Measurements from ENCODE around the gene ATXN1. TPM values are rescaled to one million over a fixed set of nuclear protein-coding genes. Genes with fewer than 3 reads are reported as not detected.

The ATXN1 gene
- total RNA-seq, 1 experiment from 2014 or later, result 19.7 TPM

GRCh38 chr6:16698997-16699868 lies 62.0 kb downstream of the ATXN1 start:
- H3K4me1 Mint-ChIP-seq (ENCODE audit: low read depth, unreplicated experiment), result no peaks in the 10 kb centered on the region
- H3K36me3 Mint-ChIP-seq (ENCODE audit: insufficient read depth, unreplicated experiment), result no peaks in the 10 kb centered on the region
- no peak overlapping the region for H3K27ac Mint-ChIP-seq (ENCODE audit: unreplicated experiment)
- H3K27me3 Mint-ChIP-seq (ENCODE audit: unreplicated experiment), result no peaks in the 10 kb centered on the region
- no peak for DNase-seq
- no peak overlapping the region for H3K4me3 Mint-ChIP-seq (ENCODE audit: low read depth, unreplicated experiment)
- TF ChIP-seq, protein P1, sequence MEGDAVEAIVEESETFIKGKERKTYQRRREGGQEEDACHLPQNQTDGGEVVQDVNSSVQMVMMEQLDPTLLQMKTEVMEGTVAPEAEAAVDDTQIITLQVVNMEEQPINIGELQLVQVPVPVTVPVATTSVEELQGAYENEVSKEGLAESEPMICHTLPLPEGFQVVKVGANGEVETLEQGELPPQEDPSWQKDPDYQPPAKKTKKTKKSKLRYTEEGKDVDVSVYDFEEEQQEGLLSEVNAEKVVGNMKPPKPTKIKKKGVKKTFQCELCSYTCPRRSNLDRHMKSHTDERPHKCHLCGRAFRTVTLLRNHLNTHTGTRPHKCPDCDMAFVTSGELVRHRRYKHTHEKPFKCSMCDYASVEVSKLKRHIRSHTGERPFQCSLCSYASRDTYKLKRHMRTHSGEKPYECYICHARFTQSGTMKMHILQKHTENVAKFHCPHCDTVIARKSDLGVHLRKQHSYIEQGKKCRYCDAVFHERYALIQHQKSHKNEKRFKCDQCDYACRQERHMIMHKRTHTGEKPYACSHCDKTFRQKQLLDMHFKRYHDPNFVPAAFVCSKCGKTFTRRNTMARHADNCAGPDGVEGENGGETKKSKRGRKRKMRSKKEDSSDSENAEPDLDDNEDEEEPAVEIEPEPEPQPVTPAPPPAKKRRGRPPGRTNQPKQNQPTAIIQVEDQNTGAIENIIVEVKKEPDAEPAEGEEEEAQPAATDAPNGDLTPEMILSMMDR (IDR thresholded peaks at IDR 0.05; ENCODE audit: unreplicated experiment), result no peak
- BruUV-seq (replicated peaks), result no TSS peak
- intact Hi-C loops (cut with micrococcal nuclease; ENCODE audit: unreplicated experiment), result no loop called here
- CTCF ChIA-PET, result no interaction called here
- H3K9me3 Mint-ChIP-seq (ENCODE audit: low read depth, unreplicated experiment), result no peaks in the 10 kb centered on the region

- no peak overlapping the region for H3K4me3 Mint-ChIP-seq (ENCODE audit: low read depth, unreplicated experiment)
- intact Hi-C loops (cut with micrococcal nuclease; ENCODE audit: unreplicated experiment), result no loop called here
- no peaks in the 10 kb centered on the region for H3K4me1 Mint-ChIP-seq (ENCODE audit: low read depth, unreplicated experiment)
- H3K9me3 Mint-ChIP-seq (ENCODE audit: low read depth, unreplicated experiment), result no peaks in the 10 kb centered on the region
- CTCF ChIA-PET, result no interaction called here
- H3K36me3 Mint-ChIP-seq (ENCODE audit: insufficient read depth, unreplicated experiment), result no peaks in the 10 kb centered on the region
- BruUV-seq (replicated peaks), result no TSS peak
- TF ChIP-seq, protein P1 (IDR thresholded peaks at IDR 0.05; ENCODE audit: unreplicated experiment), result no peak
- no peak for DNase-seq
- no peak overlapping the region for H3K27ac Mint-ChIP-seq (ENCODE audit: unreplicated experiment)
- no peaks in the 10 kb centered on the region for H3K27me3 Mint-ChIP-seq (ENCODE audit: unreplicated experiment)
Observed at GRCh38 chr6:16698162-16698533, 63.1 kb downstream of the ATXN1 start.

GRCh38 chr6:16697437-16698161 lies 63.7 kb downstream of the ATXN1 start:
- TF ChIP-seq, protein P1 (IDR thresholded peaks at IDR 0.05; ENCODE audit: unreplicated experiment), result no peak
- CTCF ChIA-PET, result no interaction called here
- Mint-ChIP-seq H3K36me3 (ENCODE audit: insufficient read depth, unreplicated experiment) (no peaks in the 10 kb centered on the region), H3K27ac (ENCODE audit: unreplicated experiment) (no peak overlapping the region), H3K27me3 (ENCODE audit: unreplicated experiment) (no peaks in the 10 kb centered on the region), H3K4me3 (ENCODE audit: low read depth, unreplicated experiment) (no peak overlapping the region), H3K9me3 (ENCODE audit: low read depth, unreplicated experiment) (no peaks in the 10 kb centered on the region), H3K4me1 (ENCODE audit: low read depth, unreplicated experiment) (no peaks in the 10 kb centered on the region)
- intact Hi-C loops (cut with micrococcal nuclease; ENCODE audit: unreplicated experiment), result no loop called here
- no TSS peak for BruUV-seq (replicated peaks)
- DNase-seq, result no peak

GRCh38 chr6:16696496-16696895 lies 64.8 kb downstream of the ATXN1 start:
- DNase-seq, result no peak

More at GRCh38 chr6:16696496-16696895, 64.8 kb downstream of the ATXN1 start:
- CTCF ChIA-PET, result no interaction called here
- intact Hi-C loops (cut with micrococcal nuclease; ENCODE audit: unreplicated experiment), result no loop called here
- Mint-ChIP-seq H3K4me3 (ENCODE audit: low read depth, unreplicated experiment) (no peak overlapping the region), H3K4me1 (ENCODE audit: low read depth, unreplicated experiment) (no peaks in the 10 kb centered on the region), H3K27ac (ENCODE audit: unreplicated experiment) (no peak overlapping the region), H3K27me3 (ENCODE audit: unreplicated experiment) (no peaks in the 10 kb centered on the region), H3K36me3 (ENCODE audit: insufficient read depth, unreplicated experiment) (no peaks in the 10 kb centered on the region), H3K9me3 (ENCODE audit: low read depth, unreplicated experiment) (no peaks in the 10 kb centered on the region)
- TF ChIP-seq, protein P1 (IDR thresholded peaks at IDR 0.05; ENCODE audit: unreplicated experiment), result no peak
- BruUV-seq (replicated peaks), result no TSS peak

Measured in Calu3 (cell line).